Endothelial cell of umbilical vein (primary cell): ENCODE measurements around the gene SULT1C2. TPM values are rescaled to one million over a fixed set of nuclear protein-coding genes. Genes with fewer than 3 reads are reported as not detected.

Source experiments
- BruUV-seq: library from RNA; stranded (reverse); fragments of 400-500 nt; replicated peaks from 2 replicates; lab custom pipeline; 2021; lab: Mats Ljungman, UMichigan
- CTCF ChIA-PET: fragments of 300-600, 350-600 bp; sonication (Branson Sonifier 250); formaldehyde crosslinking; loops from one replicate; lab custom pipeline; 2021; ENCODE audit warnings: antibody characterized with exemption, inconsistent platforms; lab: Charles Lee
- POLR2A ChIA-PET: fragments of 300-600, 350-600 bp; sonication (Branson Sonifier 250); formaldehyde crosslinking; loops from one replicate; lab custom pipeline; 2021; ENCODE audit warnings: antibody characterized with exemption, inconsistent platforms; lab: Charles Lee
- DNase-seq: peaks from one replicate; pipeline ENCODE4 v3.0.0-alpha.2; 2011; ENCODE audit warnings: low read depth, low spot score
- FAIRE-seq: peaks from 2 replicates; lab custom pipeline; 2011; peaks lifted over from hg19 to GRCh38; lab: Jason Lieb, UNC
- H2AFZ ChIP-seq: 2 replicates; pipeline ENCODE4 v1.6.0; 2012; ENCODE audit warnings: low read depth, low read length, control low read depth, inconsistent platforms
- H3K27ac ChIP-seq: 2 replicates; pipeline ENCODE4 v1.5.1; 2011; ENCODE audit warnings: low read depth, mild to moderate bottlenecking, control low read depth, low read length, moderate library complexity; ENCODE audit not compliant: insufficient read depth
- H3K27me3 ChIP-seq, 2 experiments: 2 replicates each; pipeline versions ENCODE4 v1.6.0 to v1.6.1; 2011; ENCODE audit warnings: low read length in 2 of 2, mixed read lengths in 1 of 2; ENCODE audit not compliant: control insufficient read depth in 2 of 2, insufficient read depth in 2 of 2
- H3K36me3 ChIP-seq, 2 experiments: 2 replicates in 1 of 2; 3 replicates in 1 of 2; pipeline ENCODE4 v1.5.1; 2011; ENCODE audit warnings: low read length in 2 of 2, mild to moderate bottlenecking in 1 of 2, moderate library complexity in 1 of 2; ENCODE audit not compliant: control insufficient read depth in 2 of 2, insufficient read depth in 2 of 2; ENCODE audit errors: extremely low read depth in 1 of 2
- H3K4me1 ChIP-seq: 3 replicates; pipeline ENCODE4 v1.5.1; 2011; ENCODE audit warnings: mild to moderate bottlenecking, low read length; ENCODE audit not compliant: control insufficient read depth, insufficient read depth; ENCODE audit errors: extremely low read depth
- H3K4me2 ChIP-seq: 2 replicates; pipeline ENCODE4 v1.6.1; 2011; ENCODE audit warnings: low read length, control low read depth, mixed read lengths; ENCODE audit not compliant: insufficient read depth
- H3K4me3 ChIP-seq, 3 experiments: fragments of 200-600 bp in 1 of 3; sonication (generic), shearing (Covaris generic) in 1 of 3; replicated peaks in 1 of 3; 2 replicates each; pipeline ENCODE4 v1.5.1; 2011 to 2016; ENCODE audit warnings: control low read depth in 3 of 3, low read length in 3 of 3, mild to moderate bottlenecking in 2 of 3, inconsistent platforms in 1 of 3, low read depth in 1 of 3, moderate library complexity in 1 of 3; ENCODE audit not compliant: insufficient read depth in 1 of 3
- H3K79me2 ChIP-seq: 2 replicates; pipeline ENCODE4 v1.6.0; 2012; ENCODE audit warnings: low read length, inconsistent platforms; ENCODE audit not compliant: control insufficient read depth, insufficient read depth
- H3K9ac ChIP-seq: replicated peaks from 2 replicates; pipeline ENCODE3; 2011; ENCODE audit warnings: low read length, control low read depth; ENCODE audit not compliant: insufficient read depth; ENCODE audit errors: extremely low read depth
- H3K9me1 ChIP-seq: replicated peaks from 3 replicates; pipeline ENCODE4 v1.6.0; 2011; ENCODE audit warnings: mild to moderate bottlenecking, low read length; ENCODE audit not compliant: control insufficient read depth, insufficient read depth; ENCODE audit errors: extremely low read depth
- H3K9me3 ChIP-seq: replicated peaks from 2 replicates; pipeline ENCODE4 v1.5.1; 2012; ENCODE audit warnings: low read length, inconsistent platforms; ENCODE audit not compliant: control insufficient read depth, insufficient read depth
- H4K20me1 ChIP-seq: replicated peaks from 2 replicates; pipeline ENCODE3; 2011; ENCODE audit warnings: mild to moderate bottlenecking, low read length; ENCODE audit not compliant: control insufficient read depth, insufficient read depth; ENCODE audit errors: extremely low read depth
- EZH2 ChIP-seq: IDR thresholded peaks from 2 replicates; pipeline ENCODE4 v1.6.1; 2012; ENCODE audit warnings: borderline replicate concordance, low read depth, mild to moderate bottlenecking, moderate library complexity, low read length, inconsistent platforms; ENCODE audit not compliant: severe bottlenecking
- FOS ChIP-seq: IDR thresholded peaks from 2 replicates; pipeline ENCODE4 v1.6.1; 2011; ENCODE audit warnings: mild to moderate bottlenecking, low read length, moderate library complexity, borderline replicate concordance; ENCODE audit not compliant: insufficient read depth
- GATA2 ChIP-seq: IDR thresholded peaks from 2 replicates; pipeline ENCODE4 v1.7.0; 2011; ENCODE audit warnings: low read depth, mild to moderate bottlenecking, moderate library complexity, mixed read lengths, low read length; ENCODE audit not compliant: insufficient read length, insufficient read depth
- JUN ChIP-seq: IDR thresholded peaks from 2 replicates; pipeline ENCODE4 v1.6.1; 2011; ENCODE audit warnings: borderline replicate concordance, low read depth; ENCODE audit not compliant: insufficient read length, insufficient read depth
- MYC ChIP-seq: IDR thresholded peaks from one replicate; pipeline ENCODE4 v1.6.1; 2011; ENCODE audit warnings: mild to moderate bottlenecking, low read depth, low read length
- POLR2A ChIP-seq: IDR thresholded peaks from 2 replicates; pipeline ENCODE4 v1.6.1; 2012; ENCODE audit warnings: low read depth, mild to moderate bottlenecking, control low read depth, low read length
- POLR2AphosphoS5 ChIP-seq: IDR thresholded peaks from 2 replicates; pipeline ENCODE4 v1.6.1; 2012; ENCODE audit warnings: low read depth, mild to moderate bottlenecking, control low read depth, low read length, moderate library complexity; ENCODE audit not compliant: insufficient read depth
- dilution Hi-C: fragments of 300-500 bp; cut with MboI; formaldehyde crosslinking; loops from one replicate; pipeline ENCODE4 v1.15.0; 2019; ENCODE audit warnings: low sequenced_read_pairs; ENCODE audit not compliant: extremely low pct_ligation_motif_present
- intact Hi-C: fragments of 100-400 bp; cut with micrococcal nuclease; formaldehyde crosslinking; loops from one replicate; pipeline ENCODE4 v1.10.0; 2022
- polyA plus RNA-seq, 4 experiments: library from polyadenylated mRNA; depleted of rRNA in 3 of 4; stranded (reverse) in 3 of 4; unstranded in 1 of 4; fragments of >200 nt; gene quantifications; 2 replicates each; pipeline versions ENCODE4 v1.2.1 to v1.2.3, GENCODE V29; 2011 to 2012; ENCODE audit warnings: missing spikeins in 1 of 4
- total RNA-seq: library from RNA; stranded (reverse); gene quantifications from 2 replicates; pipeline ENCODE4 v1.2.3, GENCODE V29; 2021
- TF ChIP-seq, protein P1 (sequence below), 2 donors: IDR thresholded peaks; 1 replicate in 1 of 2; 2 replicates in 1 of 2; pipeline ENCODE4 v1.5.1; 2011; ENCODE audit warnings: low read length in 2 of 2, mild to moderate bottlenecking in 2 of 2, moderate library complexity in 2 of 2, control low read depth in 1 of 2, inconsistent platforms in 1 of 2, low read depth in 1 of 2; ENCODE audit not compliant: insufficient read depth in 1 of 2; ENCODE audit errors: extremely low read depth in 1 of 2
- TF ChIP-seq, protein P2 (sequence below): IDR thresholded peaks from 2 replicates; pipeline ENCODE4 v1.6.1; 2011; ENCODE audit not compliant: insufficient read depth, insufficient read length

The SULT1C2 gene
- total and polyA plus RNA-seq, 2 donors (not counting 3 experiments of a cell fraction or from before 2014, with no cell fraction given) = not detected

DNA sequence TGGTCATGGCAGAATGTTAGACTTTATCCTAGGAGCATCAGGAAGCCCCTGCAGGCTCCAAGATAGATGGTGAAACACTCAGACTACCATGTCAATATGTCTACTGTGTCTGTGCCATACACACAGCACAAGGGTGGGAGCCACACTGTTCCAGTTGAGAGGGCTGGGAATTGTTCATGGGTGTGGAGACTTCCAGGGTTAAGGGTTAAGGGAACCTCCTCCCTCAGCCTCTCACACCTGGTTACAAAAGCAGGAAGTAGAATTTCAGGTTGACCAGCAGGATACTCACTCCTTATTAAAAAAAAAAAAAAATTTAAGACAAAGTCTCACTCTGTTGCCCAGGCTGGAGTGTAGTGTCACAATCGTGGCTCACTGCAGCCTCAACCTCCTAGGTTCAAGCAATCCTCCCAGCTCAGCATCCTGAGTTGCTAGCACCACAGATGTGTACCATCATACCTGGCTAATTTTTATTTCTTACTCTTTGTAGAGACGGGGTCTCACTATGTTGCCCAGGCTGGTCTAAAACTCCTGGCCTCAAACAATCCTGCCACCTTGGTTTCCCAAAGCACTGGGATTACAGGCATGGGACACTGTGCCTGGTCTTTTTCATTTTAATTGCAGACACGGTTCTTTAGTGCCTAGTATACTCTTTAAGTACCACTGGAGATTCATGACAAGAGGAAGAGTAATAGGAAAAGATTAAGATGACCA lies 26.0 kb downstream of the SULT1C2 start:
- POLR2A ChIA-PET = no interaction called here
- CTCF ChIA-PET = no interaction called here
- TF ChIP-seq FOS (no peak), POLR2A (no peak), POLR2AphosphoS5 (no peak), MYC (no peak)

DNA sequence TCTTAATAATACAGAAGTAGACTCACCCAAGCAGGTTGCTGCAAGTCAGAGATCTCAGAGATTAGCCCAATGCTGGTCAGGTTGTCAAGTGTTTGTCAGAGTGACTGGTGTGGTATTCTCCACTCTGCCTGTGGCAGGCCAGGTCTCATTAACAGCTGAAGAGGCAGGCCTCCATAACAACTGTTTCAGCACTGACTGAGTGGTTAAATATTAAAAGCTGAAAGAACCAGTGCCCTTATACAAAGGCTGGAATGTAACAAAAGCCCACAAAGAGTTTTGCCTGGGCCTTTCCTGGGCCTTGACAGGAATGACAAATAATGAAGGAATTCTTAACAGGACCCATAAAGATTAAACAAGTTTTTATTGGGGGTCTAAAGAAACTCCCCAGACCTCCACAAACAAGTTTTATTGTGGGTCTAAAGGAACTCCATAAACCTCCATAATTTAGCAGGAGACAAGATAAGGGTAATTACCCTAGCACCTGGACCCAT lies 26.8 kb downstream of the SULT1C2 start:
- TF ChIP-seq FOS (no peak), GATA2 (no peak), EZH2 (no peak), JUN (no peak), POLR2A (no peak), MYC (no peak), POLR2AphosphoS5 (no peak)
- TF ChIP-seq, protein P1, sequence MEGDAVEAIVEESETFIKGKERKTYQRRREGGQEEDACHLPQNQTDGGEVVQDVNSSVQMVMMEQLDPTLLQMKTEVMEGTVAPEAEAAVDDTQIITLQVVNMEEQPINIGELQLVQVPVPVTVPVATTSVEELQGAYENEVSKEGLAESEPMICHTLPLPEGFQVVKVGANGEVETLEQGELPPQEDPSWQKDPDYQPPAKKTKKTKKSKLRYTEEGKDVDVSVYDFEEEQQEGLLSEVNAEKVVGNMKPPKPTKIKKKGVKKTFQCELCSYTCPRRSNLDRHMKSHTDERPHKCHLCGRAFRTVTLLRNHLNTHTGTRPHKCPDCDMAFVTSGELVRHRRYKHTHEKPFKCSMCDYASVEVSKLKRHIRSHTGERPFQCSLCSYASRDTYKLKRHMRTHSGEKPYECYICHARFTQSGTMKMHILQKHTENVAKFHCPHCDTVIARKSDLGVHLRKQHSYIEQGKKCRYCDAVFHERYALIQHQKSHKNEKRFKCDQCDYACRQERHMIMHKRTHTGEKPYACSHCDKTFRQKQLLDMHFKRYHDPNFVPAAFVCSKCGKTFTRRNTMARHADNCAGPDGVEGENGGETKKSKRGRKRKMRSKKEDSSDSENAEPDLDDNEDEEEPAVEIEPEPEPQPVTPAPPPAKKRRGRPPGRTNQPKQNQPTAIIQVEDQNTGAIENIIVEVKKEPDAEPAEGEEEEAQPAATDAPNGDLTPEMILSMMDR (IDR thresholded peaks at IDR 0.05; ENCODE audit: extremely low read depth in 1 of 2, insufficient read depth in 1 of 2, low read depth in 1 of 2, low read length in 2 of 2) = no peak
- TF ChIP-seq, protein P2, sequence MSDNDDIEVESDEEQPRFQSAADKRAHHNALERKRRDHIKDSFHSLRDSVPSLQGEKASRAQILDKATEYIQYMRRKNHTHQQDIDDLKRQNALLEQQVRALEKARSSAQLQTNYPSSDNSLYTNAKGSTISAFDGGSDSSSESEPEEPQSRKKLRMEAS = no peak
- no peaks in the 10 kb centered on the region for H4K20me1 ChIP-seq
- no peak overlapping the region for H3K4me3 ChIP-seq
- H2AFZ ChIP-seq = no peak overlapping the region
- H3K79me2 ChIP-seq = no peaks in the 10 kb centered on the region
- H3K9ac ChIP-seq = no peak overlapping the region
- FAIRE-seq (no peak), DNase-seq (no peak)
- H3K9me1 ChIP-seq = no peaks in the 10 kb centered on the region
- ChIA-PET CTCF (no interaction called here), POLR2A (no interaction called here)
- H3K9me3 ChIP-seq = no peaks in the 10 kb centered on the region
- no peaks in the 10 kb centered on the region for H3K36me3 ChIP-seq
- H3K4me1 ChIP-seq = no peaks in the 10 kb centered on the region
- H3K27me3 ChIP-seq = peaks cover 0 to 4% of the 10 kb centered on the region in 2 experiments
- BruUV-seq = no TSS peak
- no peak overlapping the region for H3K27ac ChIP-seq
- dilution Hi-C loops = no loop called here
- H3K4me2 ChIP-seq = no peak overlapping the region
- intact Hi-C loops = no loop called here

More for the DNA sequence above, 26.0 kb downstream of the SULT1C2 start:
- H3K27ac ChIP-seq = no peak overlapping the region
- no peak overlapping the region for H3K4me3 ChIP-seq
- intact Hi-C loops (no loop called here), dilution Hi-C loops (no loop called here)
- H2AFZ ChIP-seq = no peak overlapping the region
- no peak overlapping the region for H3K9ac ChIP-seq
- no peaks in the 10 kb centered on the region for H3K9me3 ChIP-seq
- no TSS peak for BruUV-seq
- DNase-seq (no peak), FAIRE-seq (no peak)
- H3K36me3 ChIP-seq = no peaks in the 10 kb centered on the region
- no peaks in the 10 kb centered on the region for H4K20me1 ChIP-seq
- H3K27me3 ChIP-seq = peaks cover 0 to 4% of the 10 kb centered on the region in 2 experiments
- H3K4me2 ChIP-seq = no peak overlapping the region
- no peaks in the 10 kb centered on the region for H3K4me1 ChIP-seq
- H3K9me1 ChIP-seq = no peaks in the 10 kb centered on the region
- H3K79me2 ChIP-seq = no peaks in the 10 kb centered on the region
